Naive thymus-derived CD4-positive, alpha-beta T cell (primary cell): ENCODE data around the gene MPHOSPH9. TPM values are rescaled to one million over a fixed set of nuclear protein-coding genes. Genes with fewer than 3 reads are reported as not detected.

Experiments used
- ATAC-seq: fragments of 150-1000 bp; cut with Tn5 transposase; 2 replicates; pipeline ENCODE4 v1.10.0; 2021; ENCODE audit warnings: mild to moderate bottlenecking, moderate library complexity
- CTCF ChIA-PET: fragments of 350-600 bp; sonication (Branson Sonifier 250); formaldehyde crosslinking; loops from one replicate; lab custom pipeline; 2021; ENCODE audit warnings: antibody characterized with exemption; lab: Charles Lee
- POLR2A ChIA-PET: fragments of 350-600 bp; sonication (Branson Sonifier 250); formaldehyde crosslinking; loops from one replicate; lab custom pipeline; 2021; ENCODE audit warnings: antibody characterized with exemption, inconsistent platforms; lab: Charles Lee
- DNase-seq, 9 donors: peaks; one replicate each; pipeline versions ENCODE4 v3.0.0 to v3.0.0-alpha.2; 2020 to 2022; ENCODE audit warnings: mixed read lengths in 1 of 9
- H3K27ac ChIP-seq: one replicate; pipeline ENCODE4 v1.7.0; 2013; ENCODE audit warnings: mild to moderate bottlenecking, low read depth, low read length, moderate library complexity
- H3K27me3 ChIP-seq, 2 donors: one replicate each; pipeline ENCODE4 v1.7.0; 2013; ENCODE audit warnings: low read length in 2 of 2, mild to moderate bottlenecking in 2 of 2, moderate library complexity in 2 of 2; ENCODE audit not compliant: control insufficient read depth in 2 of 2, insufficient read depth in 2 of 2
- H3K36me3 ChIP-seq, 3 experiments: 1 replicate in 2 of 3; 2 replicates in 1 of 3; pipeline ENCODE4 v1.7.0; 2013; ENCODE audit warnings: low read length in 3 of 3, mild to moderate bottlenecking in 3 of 3, moderate library complexity in 1 of 3; ENCODE audit not compliant: insufficient read depth in 3 of 3, control insufficient read depth in 2 of 3
- H3K4me1 ChIP-seq, 2 donors: one replicate each; pipeline ENCODE4 v1.7.0; 2013; ENCODE audit warnings: low read length in 2 of 2, mild to moderate bottlenecking in 2 of 2, moderate library complexity in 1 of 2; ENCODE audit not compliant: control insufficient read depth in 2 of 2, insufficient read depth in 2 of 2
- H3K4me3 ChIP-seq: 2 replicates; pipeline ENCODE4 v1.7.0; 2013; ENCODE audit warnings: mild to moderate bottlenecking, low read length
- H3K9me3 ChIP-seq, 3 experiments: 1 replicate in 2 of 3; 2 replicates in 1 of 3; pipeline ENCODE4 v1.7.0; 2013; ENCODE audit warnings: low read length in 3 of 3; ENCODE audit not compliant: control insufficient read depth in 2 of 3
- H3K27ac Mint-ChIP-seq, 9 donors: one replicate each; pipeline ENCODE4 v1.8.0; 2020 to 2022; ENCODE audit warnings: mixed read lengths in 9 of 9, mild to moderate bottlenecking in 8 of 9, moderate library complexity in 5 of 9, inconsistent platforms in 2 of 9
- H3K27me3 Mint-ChIP-seq, 5 donors: one replicate each; pipeline ENCODE4 v1.8.0; 2021 to 2022; ENCODE audit warnings: mixed read lengths in 5 of 5, mild to moderate bottlenecking in 1 of 5
- H3K36me3 Mint-ChIP-seq, 5 donors: one replicate each; pipeline ENCODE4 v1.8.0; 2020 to 2022; ENCODE audit warnings: mixed read lengths in 5 of 5, mild to moderate bottlenecking in 3 of 5, inconsistent platforms in 1 of 5
- H3K4me1 Mint-ChIP-seq, 7 donors: one replicate each; pipeline ENCODE4 v1.8.0; 2020 to 2022; ENCODE audit warnings: mixed read lengths in 7 of 7, mild to moderate bottlenecking in 3 of 7, inconsistent platforms in 1 of 7
- H3K4me3 Mint-ChIP-seq, 10 donors: one replicate each; pipeline ENCODE4 v1.8.0; 2020 to 2022; ENCODE audit warnings: mild to moderate bottlenecking in 10 of 10, mixed read lengths in 10 of 10, moderate library complexity in 6 of 10, inconsistent platforms in 2 of 10
- H3K9me3 Mint-ChIP-seq, 11 donors: one replicate each; pipeline ENCODE4 v1.8.0; 2020 to 2022; ENCODE audit warnings: mixed read lengths in 11 of 11, mild to moderate bottlenecking in 4 of 11, inconsistent platforms in 1 of 11, moderate library complexity in 1 of 11
- intact Hi-C, 2 donors: fragments of 100-400 bp; cut with micrococcal nuclease; formaldehyde crosslinking; loops; one replicate each; pipeline ENCODE4 v1.15.1; 2023
- polyA plus RNA-seq, 2 donors: library from polyadenylated mRNA; unstranded; fragments of 300-500 nt; fragmentation: Illumina TruSeq; gene quantifications; one replicate each; pipeline ENCODE4 v1.2.3, GENCODE V29; 2021
- total RNA-seq, 6 experiments: library from RNA in 5 of 6; stranded (reverse) in 5 of 6; gene quantifications; 1 replicate in 5 of 6; 2 replicates in 1 of 6; pipeline ENCODE4 v1.2.3 and lab custom pipeline; 2021 to 2026

The MPHOSPH9 gene
- total and polyA plus RNA-seq, 7 experiments from 2014 or later = 34.0 to 102 (median 77.1) TPM

DNA sequence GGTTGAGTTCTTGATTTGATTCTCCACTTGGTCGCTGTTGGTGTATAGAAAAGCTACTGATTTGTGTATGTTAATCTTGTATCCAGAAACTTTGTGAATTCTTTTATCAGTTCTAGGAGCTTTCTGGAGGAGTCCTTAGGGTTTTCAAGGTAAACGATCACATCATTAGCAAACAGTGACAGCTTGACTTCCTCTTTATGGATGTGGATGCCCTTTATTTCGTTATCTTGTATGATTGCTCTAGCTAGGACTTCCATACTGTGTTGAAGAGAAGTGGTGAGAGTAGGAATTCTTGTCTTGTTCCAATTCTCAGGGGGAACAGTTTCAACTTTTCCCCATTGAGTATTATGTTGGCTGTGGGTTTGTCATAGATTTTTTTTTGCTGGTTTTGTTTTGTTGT is 12.7 kb upstream of the MPHOSPH9 start:
- peaks cover 0 to 42% (median 30%) of the 10 kb centered on the region in 5 donors for H3K36me3 Mint-ChIP-seq
- H3K4me3 Mint-ChIP-seq = peak overlapping the region in 9 of 10 donors; percentile 6 to 60 (median 47)
- CTCF ChIA-PET = interaction anchor here (0.7 kb wide), 1 partner anchor 13 kb away, joined by 3 read pairs; the partner anchor contains the start of gene MPHOSPH9
- H3K9me3 Mint-ChIP-seq = peaks cover 0 to 2% (median 0%) of the 10 kb centered on the region in 11 donors
- intact Hi-C loops = no loop called here
- no peak overlapping the region for H3K4me3 ChIP-seq
- no peaks in the 10 kb centered on the region for H3K9me3 ChIP-seq
- H3K27ac ChIP-seq = no peak overlapping the region
- ATAC-seq = no peak
- peaks cover 43 to 78% (median 60%) of the 10 kb centered on the region in 7 donors for H3K4me1 Mint-ChIP-seq
- peak overlapping the region; percentile 3 to 90 (median 81) for H3K27ac Mint-ChIP-seq
- no peaks in the 10 kb centered on the region for H3K27me3 ChIP-seq
- H3K36me3 ChIP-seq = peaks cover 0 to 17% (median 0%) of the 10 kb centered on the region in 3 experiments
- DNase-seq = no peak
- H3K4me1 ChIP-seq = peaks cover 6 to 38% of the 10 kb centered on the region in 2 donors
- no peaks in the 10 kb centered on the region for H3K27me3 Mint-ChIP-seq
- POLR2A ChIA-PET = no interaction called here

- no peaks in the 10 kb centered on the region for H3K27me3 Mint-ChIP-seq
- ChIA-PET POLR2A (interaction anchor here (0.5 to 1.2 kb wide), 4 partner anchors 10 to 182 kb away, joined by 3 to 4 read pairs (median 3); partner anchors contain the start of genes MPHOSPH9 and MTRFR), CTCF (interaction anchor here (1.0 kb wide), 1 partner anchor 33 kb away, joined by 4 read pairs; no protein-coding TSS in a partner anchor)
- Histone ChIP-seq H3K27me3 (no peaks in the 10 kb centered on the region), H3K4me1 (peaks cover 0 to 32% of the 10 kb centered on the region in 2 donors), H3K36me3 (peaks cover 0 to 19% (median 0%) of the 10 kb centered on the region in 3 experiments), H3K9me3 (no peaks in the 10 kb centered on the region), H3K4me3 (no peak overlapping the region), H3K27ac (no peak overlapping the region)
- H3K36me3 Mint-ChIP-seq = peaks cover 4 to 35% (median 19%) of the 10 kb centered on the region in 5 donors
- H3K4me3 Mint-ChIP-seq = peak overlapping the region in 3 of 10 donors; percentile 9 to 45 (median 38)
- H3K9me3 Mint-ChIP-seq = peaks cover 0 to 2% (median 0%) of the 10 kb centered on the region in 11 donors
- ATAC-seq = no peak
- peaks cover 40 to 76% (median 53%) of the 10 kb centered on the region in 7 donors for H3K4me1 Mint-ChIP-seq
- peak overlapping the region; percentile 32 to 90 (median 61) for H3K27ac Mint-ChIP-seq
- intact Hi-C loops = no loop called here
- DNase-seq = no peak
Observed at GRCh38 chr12:123243671-123244262, 10.8 kb upstream of the MPHOSPH9 start.

DNA sequence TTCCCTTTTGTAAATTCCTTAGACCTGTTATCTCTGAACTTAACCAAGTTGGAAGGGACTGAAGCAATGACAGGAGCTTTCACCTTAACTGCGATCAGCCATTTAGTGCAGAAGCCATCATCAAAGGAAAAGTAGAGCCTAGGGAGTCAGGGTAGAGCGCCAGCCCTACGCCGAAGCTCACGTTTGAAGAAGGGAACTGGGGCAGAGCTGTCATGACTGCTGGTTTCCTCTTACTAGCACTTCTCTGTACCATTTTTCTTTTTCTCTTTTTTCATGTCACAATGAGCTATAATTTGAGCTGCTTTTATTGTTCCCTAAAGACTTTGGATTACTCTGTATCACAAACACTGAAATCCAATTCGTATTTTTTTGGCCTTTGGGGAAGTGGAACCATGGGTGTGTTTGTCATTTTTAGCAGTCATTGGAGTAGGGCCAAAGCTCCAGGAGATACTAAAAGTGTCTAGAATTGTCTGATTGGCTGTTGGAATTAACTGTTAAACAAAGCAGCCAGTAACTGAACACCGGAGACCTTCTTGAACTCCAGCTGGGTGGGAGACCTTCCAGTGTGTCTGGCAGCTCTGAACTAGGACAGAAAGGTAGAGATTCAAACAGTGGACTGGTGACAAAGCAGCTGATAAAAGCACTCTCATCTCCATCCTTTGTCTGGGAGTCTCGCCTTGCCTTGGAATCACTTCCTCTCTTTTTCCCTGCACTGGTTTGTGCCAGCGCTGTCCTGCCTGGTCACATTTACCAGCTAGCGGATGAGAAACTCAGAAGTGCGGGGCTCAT is 9.4 kb upstream of the MPHOSPH9 start:
- ATAC-seq = peak; percentile 78
- intact Hi-C loops = loop anchor here in 1 of 2 donors (1.0 kb wide), 1 partner anchor 8 kb away; no protein-coding TSS in a partner anchor
- peaks cover 42 to 76% (median 53%) of the 10 kb centered on the region in 7 donors for H3K4me1 Mint-ChIP-seq

DNA sequence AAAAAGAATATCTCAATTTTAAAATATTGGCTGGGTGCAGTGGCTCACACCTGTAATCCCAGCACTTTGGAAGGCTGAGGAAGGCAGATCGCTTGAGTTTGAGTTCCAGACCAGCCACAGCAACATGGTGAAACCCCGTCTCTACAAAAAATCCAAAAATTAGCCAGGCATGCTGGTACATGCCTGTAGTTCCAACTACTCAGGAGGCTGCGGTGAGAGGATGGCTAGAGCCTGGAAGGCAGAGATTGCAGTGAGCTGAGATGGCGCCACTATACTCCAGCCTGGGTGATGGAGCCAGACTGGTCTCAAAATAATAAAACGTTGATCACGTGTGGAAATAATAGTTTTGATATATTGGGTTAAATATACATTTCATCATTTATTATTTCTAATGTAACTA is 6.0 kb upstream of the MPHOSPH9 start:
- H3K4me3 ChIP-seq = no peak overlapping the region
- H3K27me3 Mint-ChIP-seq = no peaks in the 10 kb centered on the region
- H3K4me1 Mint-ChIP-seq = peaks cover 37 to 76% (median 54%) of the 10 kb centered on the region in 7 donors
- intact Hi-C loops = loop anchor here (1.0 to 10.0 kb wide), 13 partner anchors 16 to 446 kb away; partner anchors contain the start of genes ARL6IP4 (in 1 of the 2) and VPS37B (in 1 of the 2)
- no peak for ATAC-seq
- peaks cover 19 to 48% of the 10 kb centered on the region in 2 donors for H3K4me1 ChIP-seq
- peak overlapping the region; percentile 39 for H3K27ac ChIP-seq
- peaks cover 7 to 19% (median 11%) of the 10 kb centered on the region in 5 donors for H3K36me3 Mint-ChIP-seq
- CTCF ChIA-PET = interaction anchor here (1.0 to 7.8 kb wide), 13 partner anchors 10 to 445 kb away, joined by 3 to 75 read pairs (median 4); no protein-coding TSS in a partner anchor
- H3K9me3 ChIP-seq = no peaks in the 10 kb centered on the region
- H3K9me3 Mint-ChIP-seq = no peaks in the 10 kb centered on the region
- H3K27me3 ChIP-seq = no peaks in the 10 kb centered on the region
- H3K27ac Mint-ChIP-seq = peak overlapping the region in 5 of 9 donors; percentile 9 to 92 (median 77)
- POLR2A ChIA-PET = interaction anchor here (2.8 to 4.0 kb wide), 3 partner anchors 10 to 195 kb away, joined by 12 to 30 read pairs (median 25); no protein-coding TSS in a partner anchor
- no peak overlapping the region for H3K4me3 Mint-ChIP-seq
- no peak for DNase-seq
- peaks cover 0 to 16% (median 0%) of the 10 kb centered on the region in 3 experiments for H3K36me3 ChIP-seq

More for the DNA sequence above, 9.4 kb upstream of the MPHOSPH9 start:
- ChIA-PET CTCF (interaction anchor here (0.9 to 7.8 kb wide), 6 partner anchors 9 to 982 kb away, joined by 3 to 75 read pairs (median 3); partner anchors contain the start of gene MPHOSPH9), POLR2A (interaction anchor here (0.6 to 2.7 kb wide), 6 partner anchors 9 to 372 kb away, joined by 3 to 43 read pairs (median 5); partner anchors contain the start of genes MPHOSPH9 and MTRFR)
- Histone ChIP-seq H3K9me3 (no peaks in the 10 kb centered on the region), H3K36me3 (peaks cover 0 to 16% (median 0%) of the 10 kb centered on the region in 3 experiments), H3K27ac (peak overlapping the region; percentile 50), H3K4me1 (peaks cover 4 to 40% of the 10 kb centered on the region in 2 donors), H3K4me3 (no peak overlapping the region), H3K27me3 (no peaks in the 10 kb centered on the region)
- H3K9me3 Mint-ChIP-seq = no peaks in the 10 kb centered on the region
- H3K4me3 Mint-ChIP-seq = peak overlapping the region in 9 of 10 donors; percentile 29 to 73 (median 63)
- DNase-seq = peak in 6 of 9 donors; percentile 32 to 58 (median 40)
- no peaks in the 10 kb centered on the region for H3K27me3 Mint-ChIP-seq
- peak overlapping the region; percentile 77 to 92 (median 84) for H3K27ac Mint-ChIP-seq
- H3K36me3 Mint-ChIP-seq = peaks cover 4 to 25% (median 11%) of the 10 kb centered on the region in 5 donors

DNA sequence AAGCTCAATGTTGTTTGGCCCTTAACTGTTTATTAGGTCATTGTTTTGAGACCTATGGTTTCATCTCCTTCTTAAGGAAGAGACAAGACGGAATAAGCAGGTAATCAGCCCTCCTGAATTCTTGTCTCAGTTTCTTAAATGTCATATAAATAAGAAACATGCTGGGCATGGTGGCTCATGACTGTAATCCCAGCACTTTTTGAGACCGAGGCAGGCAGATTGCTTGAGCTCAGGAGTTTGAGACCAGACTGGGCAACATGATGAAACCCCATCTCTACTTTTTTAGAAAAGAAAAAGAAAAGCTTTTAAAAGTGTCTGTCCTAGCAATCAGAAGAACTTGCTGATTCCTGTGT is 5.4 kb upstream of the MPHOSPH9 start:
- ATAC-seq (no peak), DNase-seq (no peak)
- peak overlapping the region; percentile 18 to 93 (median 90) for H3K27ac Mint-ChIP-seq
- peaks cover 0 to 1% (median 0%) of the 10 kb centered on the region in 11 donors for H3K9me3 Mint-ChIP-seq
- intact Hi-C loops = loop anchor here (1.0 to 10.0 kb wide), 13 partner anchors 15 to 445 kb away; partner anchors contain the start of genes ARL6IP4 (in 1 of the 2) and VPS37B (in 1 of the 2)
- H3K4me3 Mint-ChIP-seq = peak overlapping the region; percentile 18 to 87 (median 76)
- no peaks in the 10 kb centered on the region for H3K27me3 Mint-ChIP-seq
- ChIA-PET POLR2A (interaction anchor here (0.7 to 4.0 kb wide), 13 partner anchors 9 to 463 kb away, joined by 3 to 30 read pairs (median 3); partner anchors contain the start of genes ABCB9 and OGFOD2), CTCF (interaction anchor here (0.7 to 7.8 kb wide), 23 partner anchors 9 to 457 kb away, joined by 3 to 75 read pairs (median 4); partner anchors contain the start of gene DDX55)
- peaks cover 7 to 25% (median 12%) of the 10 kb centered on the region in 5 donors for H3K36me3 Mint-ChIP-seq
- Histone ChIP-seq H3K4me3 (no peak overlapping the region), H3K27me3 (no peaks in the 10 kb centered on the region), H3K27ac (peak overlapping the region; percentile 39), H3K9me3 (no peaks in the 10 kb centered on the region), H3K36me3 (peaks cover 0 to 20% (median 0%) of the 10 kb centered on the region in 3 experiments), H3K4me1 (peaks cover 22 to 43% of the 10 kb centered on the region in 2 donors)
- H3K4me1 Mint-ChIP-seq = peaks cover 41 to 76% (median 51%) of the 10 kb centered on the region in 7 donors
